AG09309 (cell line): Measurements from ENCODE around the gene ITGA5.

ENCODE experiments used
- DNase-seq: peaks from one replicate; pipeline ENCODE4 v3.0.0-alpha.2; 2010; ENCODE audit warnings: low read depth
- H3K4me3 ChIP-seq: 2 replicates; pipeline ENCODE4 v1.5.1; 2011; ENCODE audit warnings: mild to moderate bottlenecking, low read depth, low read length, moderate library complexity; ENCODE audit not compliant: control insufficient read depth
- TF ChIP-seq, protein P1 (sequence below): IDR thresholded peaks from 2 replicates; pipeline ENCODE4 v1.5.1; 2011; ENCODE audit warnings: mild to moderate bottlenecking, low read depth, low read length, inconsistent platforms; ENCODE audit not compliant: insufficient read depth, control insufficient read depth; ENCODE audit errors: missing control alignments

The ITGA5 gene

DNA sequence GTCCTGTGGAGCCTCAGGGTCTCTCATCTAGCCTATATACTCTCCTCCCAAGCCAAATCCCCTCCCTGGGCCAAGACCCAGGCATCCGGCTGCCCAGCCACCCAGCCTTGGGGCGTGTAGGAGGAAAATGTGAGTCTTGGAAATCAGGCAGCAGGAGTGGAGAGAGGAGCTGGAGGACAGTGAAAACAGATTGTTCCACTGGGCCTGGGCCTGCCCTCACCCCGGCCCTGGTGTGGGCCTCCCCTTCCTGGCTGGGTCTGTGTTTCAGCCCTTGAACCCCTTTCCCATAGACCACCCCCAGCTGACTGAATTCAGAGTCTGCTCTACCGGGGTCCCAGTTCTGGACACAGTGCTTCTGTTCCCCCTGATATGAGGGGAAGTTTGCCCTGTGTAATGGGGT, 6.7 kb downstream of the ITGA5 start:
- TF ChIP-seq, protein P1, sequence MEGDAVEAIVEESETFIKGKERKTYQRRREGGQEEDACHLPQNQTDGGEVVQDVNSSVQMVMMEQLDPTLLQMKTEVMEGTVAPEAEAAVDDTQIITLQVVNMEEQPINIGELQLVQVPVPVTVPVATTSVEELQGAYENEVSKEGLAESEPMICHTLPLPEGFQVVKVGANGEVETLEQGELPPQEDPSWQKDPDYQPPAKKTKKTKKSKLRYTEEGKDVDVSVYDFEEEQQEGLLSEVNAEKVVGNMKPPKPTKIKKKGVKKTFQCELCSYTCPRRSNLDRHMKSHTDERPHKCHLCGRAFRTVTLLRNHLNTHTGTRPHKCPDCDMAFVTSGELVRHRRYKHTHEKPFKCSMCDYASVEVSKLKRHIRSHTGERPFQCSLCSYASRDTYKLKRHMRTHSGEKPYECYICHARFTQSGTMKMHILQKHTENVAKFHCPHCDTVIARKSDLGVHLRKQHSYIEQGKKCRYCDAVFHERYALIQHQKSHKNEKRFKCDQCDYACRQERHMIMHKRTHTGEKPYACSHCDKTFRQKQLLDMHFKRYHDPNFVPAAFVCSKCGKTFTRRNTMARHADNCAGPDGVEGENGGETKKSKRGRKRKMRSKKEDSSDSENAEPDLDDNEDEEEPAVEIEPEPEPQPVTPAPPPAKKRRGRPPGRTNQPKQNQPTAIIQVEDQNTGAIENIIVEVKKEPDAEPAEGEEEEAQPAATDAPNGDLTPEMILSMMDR, result no peak
- no peak for DNase-seq

DNA sequence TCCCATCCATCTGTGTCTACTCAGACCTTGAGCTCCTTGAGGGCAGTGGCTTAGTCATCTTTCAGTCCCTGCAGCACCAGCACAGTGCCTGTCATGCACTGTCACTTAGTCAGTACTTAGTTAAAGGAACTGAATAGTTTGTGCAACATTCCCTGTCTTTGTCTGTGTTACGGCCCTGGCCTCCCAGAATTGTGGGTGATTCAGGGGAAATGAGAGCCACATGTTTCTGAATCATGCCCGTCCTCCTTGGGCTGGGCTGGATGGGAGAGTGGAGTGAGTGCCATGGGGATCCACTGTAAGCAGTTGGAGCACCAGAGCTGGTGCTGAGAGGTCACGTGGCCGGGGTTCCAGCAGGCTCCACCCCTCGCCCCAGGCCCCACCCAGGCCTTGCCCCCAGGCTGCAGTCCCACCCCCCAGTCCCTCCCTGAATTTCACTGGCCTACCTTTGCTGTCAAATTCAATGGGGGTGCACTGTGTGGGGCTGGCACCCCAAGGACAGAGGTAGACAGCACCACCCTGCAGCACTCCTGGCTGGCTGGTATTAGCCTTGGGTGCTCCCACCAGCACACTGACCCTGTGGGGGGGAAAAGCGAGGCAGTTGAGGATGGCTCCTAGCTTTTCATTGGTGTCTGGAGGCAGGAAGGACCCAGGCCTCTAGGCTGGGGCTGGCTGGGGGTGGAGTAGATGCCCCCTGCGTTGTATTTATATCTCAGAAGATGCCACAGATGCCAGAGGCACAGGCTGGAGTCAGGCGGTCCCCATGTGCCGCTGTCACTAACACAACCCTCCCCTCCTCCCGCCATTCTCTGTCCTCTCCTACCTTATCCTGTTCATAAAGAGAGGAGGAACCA, 7.5 kb downstream of the ITGA5 start:
- no peak overlapping the region for H3K4me3 ChIP-seq
- peak; percentile 94 for DNase-seq
- TF ChIP-seq, protein P1, result no peak

More for the DNA sequence above, 6.7 kb downstream of the ITGA5 start:
- no peak overlapping the region for H3K4me3 ChIP-seq

DNA sequence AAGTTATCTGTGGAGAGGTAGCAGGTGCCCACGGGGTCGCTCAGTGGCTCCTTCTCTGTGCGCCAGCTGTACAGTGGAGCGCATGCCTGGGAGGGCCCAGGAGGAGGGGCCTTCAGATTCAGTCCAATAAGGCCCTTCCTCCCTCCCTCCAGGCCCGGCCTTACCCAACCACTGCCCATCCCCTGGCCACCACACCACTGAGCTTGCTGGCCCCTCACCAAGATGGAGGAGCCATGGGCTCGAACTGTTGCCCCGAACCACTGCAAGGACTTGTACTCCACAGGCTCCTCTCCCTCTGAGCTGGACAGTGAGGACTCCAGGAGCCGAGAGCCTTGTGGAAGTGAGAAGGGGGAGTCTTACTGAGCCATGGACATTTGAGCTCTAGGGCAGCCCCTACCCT, 9.8 kb downstream of the ITGA5 start:
- no peak for DNase-seq
- H3K4me3 ChIP-seq, result no peak overlapping the region
- TF ChIP-seq, protein P1, result no peak

DNA sequence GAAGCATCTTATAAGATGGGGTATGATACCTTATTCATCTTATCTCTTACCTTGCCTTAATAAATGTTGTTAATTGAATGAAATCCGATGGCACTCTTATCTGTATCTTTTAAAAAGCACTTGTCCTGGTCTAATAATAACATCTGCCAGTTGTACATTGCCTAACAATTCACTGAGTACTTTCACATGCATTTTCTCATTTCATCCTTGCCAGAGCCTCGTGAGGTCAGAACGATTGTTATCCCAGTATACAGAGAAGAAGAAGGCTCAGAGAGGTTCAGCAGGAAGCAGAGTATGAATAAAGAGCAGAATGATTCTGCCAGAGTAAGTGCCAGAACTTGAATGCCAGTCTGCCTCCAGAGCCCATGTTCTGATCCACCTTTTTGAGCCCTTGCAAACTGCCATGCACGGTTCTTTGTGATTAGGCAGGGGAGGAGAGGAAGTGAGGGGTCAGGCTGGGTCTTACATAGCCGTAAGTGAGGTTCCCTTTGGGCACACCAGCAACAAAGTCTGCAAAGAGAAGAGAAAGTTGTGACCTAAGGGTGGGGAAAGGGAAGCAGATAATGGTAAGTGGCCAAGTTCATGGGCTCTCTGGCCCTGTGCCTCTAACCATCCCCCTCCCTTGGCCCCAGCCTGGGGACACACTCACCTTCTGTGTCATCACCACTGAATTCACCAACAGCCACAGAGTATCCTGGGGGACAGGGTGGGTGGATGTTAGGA, 11.7 kb downstream of the ITGA5 start:
- no peak overlapping the region for H3K4me3 ChIP-seq
- no peak for DNase-seq
- TF ChIP-seq, protein P1, result no peak

DNA sequence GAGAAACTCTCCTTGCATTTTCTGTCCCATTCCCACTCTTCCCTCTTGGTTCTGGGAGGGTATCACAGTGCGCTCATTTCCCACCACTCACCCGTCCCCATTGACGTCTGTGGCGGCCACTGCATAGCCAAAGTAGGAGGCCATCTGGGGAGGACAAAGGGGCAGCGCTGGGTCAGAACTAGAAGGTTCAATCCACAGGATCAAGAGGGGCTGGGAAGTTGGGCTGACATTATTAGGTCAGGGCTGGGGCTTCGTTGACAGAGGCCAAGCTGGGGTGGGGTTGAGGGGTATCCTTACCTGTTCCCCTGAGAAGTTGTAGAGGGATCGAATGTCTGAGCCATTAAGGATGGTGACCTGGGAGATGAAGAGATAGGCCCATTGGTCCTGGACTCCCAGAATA, 13.5 kb downstream of the ITGA5 start:
- no peak overlapping the region for H3K4me3 ChIP-seq
- no peak for DNase-seq
- TF ChIP-seq, protein P1, result no peak

DNA sequence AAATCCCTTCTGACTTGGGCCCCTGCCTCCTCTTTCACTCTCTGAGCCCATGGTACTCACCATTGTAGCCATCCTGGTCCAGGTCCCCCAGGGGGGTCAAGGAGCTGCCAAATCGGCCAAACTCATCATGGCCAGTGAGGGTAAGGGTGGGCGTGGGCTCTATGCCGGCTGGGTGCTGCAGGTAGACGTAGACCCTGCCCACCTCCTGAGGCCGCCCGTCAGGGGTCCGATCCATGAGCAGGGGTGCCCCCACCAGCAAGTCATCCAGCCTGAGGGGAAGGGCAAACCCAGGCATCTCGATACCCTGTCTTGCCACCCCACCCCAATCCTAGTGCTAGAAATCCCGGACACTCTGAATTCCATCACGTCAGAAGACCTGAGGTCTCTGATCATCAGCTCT, 14.0 kb downstream of the ITGA5 start:
- DNase-seq, result no peak
- H3K4me3 ChIP-seq, result no peak overlapping the region
- TF ChIP-seq, protein P1, result no peak
